ENCODE results near the gene SPIB.

DNA sequence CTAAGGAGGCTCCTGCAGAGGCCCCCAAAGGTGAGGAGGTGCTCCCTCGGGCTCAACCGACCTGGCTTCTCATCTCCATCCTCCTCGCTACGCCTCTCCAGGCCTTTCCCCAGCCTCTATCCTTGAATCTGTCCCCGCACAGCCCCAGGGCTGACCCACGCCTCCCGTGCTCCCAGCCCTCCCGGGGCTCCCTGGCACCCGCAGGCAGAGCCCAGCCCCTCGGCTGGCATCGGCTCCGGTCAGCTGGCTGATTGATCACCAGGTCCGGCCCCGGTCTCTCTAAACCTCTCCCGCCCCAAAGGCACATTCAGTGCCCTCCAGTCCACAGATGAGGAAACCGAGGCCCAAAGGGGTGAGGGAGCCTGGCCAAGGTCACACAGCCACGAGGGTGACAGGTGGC is 16.5 kb downstream of the SPIB start:
- TF ChIP-seq SNAI2 (CRISPR knock-in tag; IDR thresholded peaks at IDR 0.05): no peak
- TF ChIP-seq CSDC2 (CRISPR knock-in tag; IDR thresholded peaks at IDR 0.05): no peak
- no peak for TF ChIP-seq ZFP30 (CRISPR knock-in tag; IDR thresholded peaks at IDR 0.05)
- TF ChIP-seq GLIS3 (CRISPR knock-in tag; IDR thresholded peaks at IDR 0.05): no peak
- TF ChIP-seq, protein P1, sequence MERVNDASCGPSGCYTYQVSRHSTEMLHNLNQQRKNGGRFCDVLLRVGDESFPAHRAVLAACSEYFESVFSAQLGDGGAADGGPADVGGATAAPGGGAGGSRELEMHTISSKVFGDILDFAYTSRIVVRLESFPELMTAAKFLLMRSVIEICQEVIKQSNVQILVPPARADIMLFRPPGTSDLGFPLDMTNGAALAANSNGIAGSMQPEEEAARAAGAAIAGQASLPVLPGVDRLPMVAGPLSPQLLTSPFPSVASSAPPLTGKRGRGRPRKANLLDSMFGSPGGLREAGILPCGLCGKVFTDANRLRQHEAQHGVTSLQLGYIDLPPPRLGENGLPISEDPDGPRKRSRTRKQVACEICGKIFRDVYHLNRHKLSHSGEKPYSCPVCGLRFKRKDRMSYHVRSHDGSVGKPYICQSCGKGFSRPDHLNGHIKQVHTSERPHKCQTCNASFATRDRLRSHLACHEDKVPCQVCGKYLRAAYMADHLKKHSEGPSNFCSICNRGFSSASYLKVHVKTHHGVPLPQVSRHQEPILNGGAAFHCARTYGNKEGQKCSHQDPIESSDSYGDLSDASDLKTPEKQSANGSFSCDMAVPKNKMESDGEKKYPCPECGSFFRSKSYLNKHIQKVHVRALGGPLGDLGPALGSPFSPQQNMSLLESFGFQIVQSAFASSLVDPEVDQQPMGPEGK (CRISPR knock-in tag; IDR thresholded peaks at IDR 0.05; ENCODE audit: borderline replicate concordance): no peak
